Mesothelial cell of epicardium (in vitro differentiated cells): Measurements from ENCODE around the gene ERC1. TPM values are rescaled to one million over a fixed set of nuclear protein-coding genes. Genes with fewer than 3 reads are reported as not detected.
A peak's percentile ranks its signal among the peaks of the same experiment; 100 is the strongest.

Experiments
- DNase-seq, 2 experiments: peaks; one replicate each; pipeline ENCODE4 v3.0.0; 2021; ENCODE audit warnings: low spot score in 2 of 2; ENCODE audit not compliant: unreplicated experiment in 2 of 2
- H3K27ac Mint-ChIP-seq: 2 replicates; pipeline ENCODE4 v1.8.0; 2021; ENCODE audit warnings: mixed read lengths
- H3K27me3 Mint-ChIP-seq: 2 replicates; pipeline ENCODE4 v1.8.0; 2021; ENCODE audit warnings: low read depth, mixed read lengths
- H3K36me3 Mint-ChIP-seq: 2 replicates; pipeline ENCODE4 v1.8.0; 2021; ENCODE audit warnings: mixed read lengths
- H3K4me1 Mint-ChIP-seq: 2 replicates; pipeline ENCODE4 v1.8.0; 2021; ENCODE audit warnings: mixed read lengths
- H3K4me3 Mint-ChIP-seq: 2 replicates; pipeline ENCODE4 v1.8.0; 2021; ENCODE audit warnings: mild to moderate bottlenecking, moderate library complexity, mixed read lengths
- H3K9me3 Mint-ChIP-seq: 2 replicates; pipeline ENCODE4 v1.8.0; 2021; ENCODE audit warnings: mixed read lengths
- total RNA-seq: library from RNA; stranded (reverse); gene quantifications from 3 replicates; pipeline ENCODE4 v1.2.1, GENCODE V29; 2021
- TF ChIP-seq, protein P1 (sequence below): fragments of 200-600 bp; sonication (generic); IDR thresholded peaks from one replicate; pipeline ENCODE4 v1.5.0; 2021; ENCODE audit warnings: antibody characterized with exemption; ENCODE audit not compliant: unreplicated experiment

ERC1 gene
- total RNA-seq, 1 donor from 2014 or later = 66.1 TPM

DNA sequence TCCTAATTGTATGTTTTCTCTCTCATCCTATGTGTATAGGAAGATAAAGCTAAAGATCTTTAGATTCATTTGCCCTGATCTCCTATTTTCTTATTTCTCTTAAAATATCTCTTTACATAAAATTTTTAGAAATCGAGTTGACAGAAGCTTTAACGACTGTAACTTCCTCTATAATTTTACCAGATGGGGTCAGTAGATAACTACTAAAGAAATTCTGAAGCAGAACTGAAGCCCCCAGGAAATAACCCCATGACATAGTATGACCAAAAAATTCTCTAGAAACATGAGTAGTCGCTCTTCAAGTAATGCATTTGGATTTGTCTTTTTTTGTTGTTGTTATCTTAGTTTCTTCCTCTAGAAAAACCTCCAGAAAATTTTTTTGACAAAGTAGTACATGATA is 288.0 kb downstream of the ERC1 start:
- H3K9me3 Mint-ChIP-seq = peaks cover 3% of the 10 kb centered on the region
- no peak overlapping the region for H3K27ac Mint-ChIP-seq
- no peak overlapping the region for H3K4me3 Mint-ChIP-seq
- H3K27me3 Mint-ChIP-seq = no peaks in the 10 kb centered on the region
- DNase-seq = no peak
- TF ChIP-seq, protein P1, sequence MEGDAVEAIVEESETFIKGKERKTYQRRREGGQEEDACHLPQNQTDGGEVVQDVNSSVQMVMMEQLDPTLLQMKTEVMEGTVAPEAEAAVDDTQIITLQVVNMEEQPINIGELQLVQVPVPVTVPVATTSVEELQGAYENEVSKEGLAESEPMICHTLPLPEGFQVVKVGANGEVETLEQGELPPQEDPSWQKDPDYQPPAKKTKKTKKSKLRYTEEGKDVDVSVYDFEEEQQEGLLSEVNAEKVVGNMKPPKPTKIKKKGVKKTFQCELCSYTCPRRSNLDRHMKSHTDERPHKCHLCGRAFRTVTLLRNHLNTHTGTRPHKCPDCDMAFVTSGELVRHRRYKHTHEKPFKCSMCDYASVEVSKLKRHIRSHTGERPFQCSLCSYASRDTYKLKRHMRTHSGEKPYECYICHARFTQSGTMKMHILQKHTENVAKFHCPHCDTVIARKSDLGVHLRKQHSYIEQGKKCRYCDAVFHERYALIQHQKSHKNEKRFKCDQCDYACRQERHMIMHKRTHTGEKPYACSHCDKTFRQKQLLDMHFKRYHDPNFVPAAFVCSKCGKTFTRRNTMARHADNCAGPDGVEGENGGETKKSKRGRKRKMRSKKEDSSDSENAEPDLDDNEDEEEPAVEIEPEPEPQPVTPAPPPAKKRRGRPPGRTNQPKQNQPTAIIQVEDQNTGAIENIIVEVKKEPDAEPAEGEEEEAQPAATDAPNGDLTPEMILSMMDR = no peak
- peaks cover 50% of the 10 kb centered on the region for H3K4me1 Mint-ChIP-seq
- H3K36me3 Mint-ChIP-seq = no peaks in the 10 kb centered on the region

DNA sequence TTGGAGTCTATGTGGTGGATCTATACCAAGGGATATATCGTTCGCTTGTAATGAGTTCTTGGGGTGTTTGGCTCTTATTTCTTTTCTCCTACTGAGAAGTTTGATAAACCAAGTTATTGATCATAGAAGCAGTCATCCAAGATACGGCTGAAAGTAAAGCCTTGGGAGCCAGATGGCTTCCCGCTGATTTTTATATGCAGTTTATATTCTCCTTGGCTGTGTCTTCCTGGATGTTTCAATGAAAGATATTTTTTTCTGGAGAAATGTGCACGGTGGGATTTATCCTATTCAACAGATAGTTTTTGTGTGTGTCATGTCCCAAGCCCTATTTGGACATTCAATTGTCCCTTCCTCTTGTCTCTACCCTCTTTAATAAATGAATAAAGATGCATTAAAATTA is 289.0 kb downstream of the ERC1 start:
- TF ChIP-seq, protein P1 = no peak
- Mint-ChIP-seq H3K36me3 (peaks cover 5% of the 10 kb centered on the region), H3K9me3 (peaks cover 7% of the 10 kb centered on the region), H3K27ac (no peak overlapping the region), H3K4me3 (no peak overlapping the region), H3K27me3 (no peaks in the 10 kb centered on the region), H3K4me1 (peaks cover 50% of the 10 kb centered on the region)
- DNase-seq = no peak

DNA sequence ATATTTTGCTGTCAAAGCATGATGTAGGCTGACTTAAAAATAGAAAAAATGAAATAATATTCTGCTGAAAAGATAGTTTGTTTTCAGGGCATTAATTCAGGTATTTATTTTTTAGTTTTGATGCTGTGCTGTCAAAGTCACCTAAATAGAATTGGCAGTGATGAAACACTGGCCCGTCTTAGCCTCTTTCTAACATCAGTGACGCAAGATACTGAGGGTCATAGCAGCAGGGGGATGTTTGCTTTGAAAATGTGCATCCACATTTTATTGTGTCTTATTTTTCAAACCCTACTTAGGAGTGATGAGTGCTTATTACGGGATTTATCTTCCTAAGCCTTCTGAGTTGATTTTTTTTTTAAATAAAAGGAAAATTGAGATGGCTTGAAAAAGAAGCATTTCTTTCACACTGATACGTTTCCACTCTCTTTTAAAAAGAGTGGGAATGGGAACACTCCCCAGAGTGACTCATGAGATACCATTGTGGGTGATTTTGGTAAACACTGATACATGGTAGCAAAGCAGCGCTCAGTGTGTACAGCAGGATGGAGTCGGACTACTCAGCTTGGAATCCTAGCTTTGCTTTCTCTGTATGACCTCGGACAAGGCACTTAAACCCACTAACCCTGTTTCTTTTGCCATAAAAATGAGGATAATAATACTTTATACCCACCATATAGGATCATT is 290.8 kb downstream of the ERC1 start:
- Mint-ChIP-seq H3K27ac (no peak overlapping the region), H3K4me1 (peaks cover 50% of the 10 kb centered on the region), H3K36me3 (peaks cover 10% of the 10 kb centered on the region), H3K4me3 (no peak overlapping the region), H3K9me3 (peaks cover 7% of the 10 kb centered on the region), H3K27me3 (no peaks in the 10 kb centered on the region)
- DNase-seq = no peak
- TF ChIP-seq, protein P1 = no peak

DNA sequence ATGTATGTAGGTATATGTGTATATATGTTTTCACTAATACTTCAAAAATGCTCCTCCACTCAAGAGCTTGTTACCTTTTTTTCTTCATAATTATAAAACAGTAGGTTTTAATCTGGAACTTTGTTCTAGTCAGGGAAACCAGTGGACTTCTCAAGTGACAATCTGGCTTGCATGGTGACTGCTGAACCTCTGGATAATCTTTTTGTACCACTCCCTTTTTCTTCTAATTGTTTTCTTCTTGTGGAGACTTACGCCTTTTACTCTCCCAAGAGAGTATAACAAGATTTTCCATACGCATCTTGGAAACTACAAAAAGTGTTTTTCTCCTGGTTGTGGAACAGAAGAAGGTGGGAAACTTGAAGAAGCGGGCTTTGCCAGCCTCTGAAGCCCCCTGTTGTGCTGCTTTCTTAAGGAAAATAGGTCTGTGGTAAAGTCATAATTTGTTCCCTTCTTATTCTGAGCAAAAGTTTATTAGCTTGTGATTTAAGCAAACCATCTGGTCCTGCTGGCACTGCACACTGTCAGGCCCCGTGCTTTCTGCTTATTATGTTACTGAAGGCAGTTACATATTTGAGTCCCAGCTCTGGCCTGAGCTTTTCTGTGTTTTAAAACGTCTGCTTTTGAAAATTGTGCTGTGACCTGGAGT is 291.8 kb downstream of the ERC1 start:
- peaks cover 42% of the 10 kb centered on the region for H3K4me1 Mint-ChIP-seq
- H3K27ac Mint-ChIP-seq = peak overlapping the region; percentile 65
- no peak for DNase-seq

DNA sequence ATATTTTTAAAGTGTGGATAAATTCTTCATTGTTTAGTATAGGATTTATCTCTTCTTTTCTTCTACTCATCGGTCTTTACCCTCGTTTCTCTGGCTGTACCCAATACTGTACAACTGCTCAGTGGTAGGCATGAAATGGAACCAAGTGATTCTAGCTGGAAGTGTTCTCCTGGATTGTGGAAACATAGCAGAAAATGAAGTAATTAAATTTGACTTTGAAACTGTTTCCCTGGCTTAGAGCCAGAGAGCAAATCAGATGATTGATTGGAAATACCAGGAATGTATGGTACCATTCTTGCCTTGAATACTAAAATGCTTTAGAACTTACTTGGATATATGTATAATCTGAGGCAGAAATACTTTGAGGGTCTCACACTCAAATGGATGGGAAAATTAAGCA is 292.3 kb downstream of the ERC1 start:
- peak overlapping the region; percentile 65 for H3K27ac Mint-ChIP-seq
- no peaks in the 10 kb centered on the region for H3K27me3 Mint-ChIP-seq
- no peak for DNase-seq
- peaks cover 15% of the 10 kb centered on the region for H3K36me3 Mint-ChIP-seq
- H3K9me3 Mint-ChIP-seq = peaks cover 7% of the 10 kb centered on the region
- peaks cover 37% of the 10 kb centered on the region for H3K4me1 Mint-ChIP-seq
- H3K4me3 Mint-ChIP-seq = no peak overlapping the region
- TF ChIP-seq, protein P1 = no peak

More for the DNA sequence above, 291.8 kb downstream of the ERC1 start:
- Mint-ChIP-seq H3K27me3 (no peaks in the 10 kb centered on the region), H3K9me3 (peaks cover 7% of the 10 kb centered on the region), H3K4me3 (no peak overlapping the region), H3K36me3 (peaks cover 15% of the 10 kb centered on the region)
- TF ChIP-seq, protein P1 = no peak
